Parathyroid adenoma (tissue), 2 donors: ENCODE results near the gene HSD17B8.

Experiments
- H2AFZ ChIP-seq: fragments of 300-600 bp; sonication (generic); one replicate; pipeline ENCODE4 v1.7.0; 2017; ENCODE audit warnings: antibody characterized with exemption, mild to moderate bottlenecking
- H3K27ac ChIP-seq: fragments of 300-600 bp; sonication (generic); one replicate; pipeline ENCODE4 v1.7.0; 2017
- H3K27me3 ChIP-seq: fragments of 300-600 bp; sonication (generic); one replicate; pipeline ENCODE4 v1.7.0; 2017; ENCODE audit warnings: low read length; ENCODE audit not compliant: control insufficient read depth, insufficient read depth
- H3K36me3 ChIP-seq: fragments of 300-600 bp; sonication (generic); one replicate; pipeline ENCODE4 v1.7.0; 2017; ENCODE audit warnings: low read length; ENCODE audit not compliant: control insufficient read depth, insufficient read depth
- H3K4me1 ChIP-seq: fragments of 300-600 bp; sonication (generic); one replicate; pipeline ENCODE4 v1.7.0; 2017; ENCODE audit warnings: control low read depth
- H3K4me2 ChIP-seq: fragments of 300-600 bp; sonication (generic); one replicate; pipeline ENCODE4 v1.7.0; 2017; ENCODE audit warnings: low read length
- H3K4me3 ChIP-seq: fragments of 300-600 bp; sonication (generic); one replicate; pipeline ENCODE4 v1.7.0; 2017; ENCODE audit warnings: low read depth, low read length
- H3K79me2 ChIP-seq: fragments of 300-600 bp; sonication (generic); one replicate; pipeline ENCODE4 v1.7.0; 2017; ENCODE audit warnings: control low read depth
- H3K9ac ChIP-seq: fragments of 300-600 bp; sonication (generic); one replicate; pipeline ENCODE4 v1.7.0; 2017; ENCODE audit warnings: mild to moderate bottlenecking
- H3K9me3 ChIP-seq: fragments of 300-600 bp; sonication (generic); one replicate; pipeline ENCODE4 v1.7.0; 2017; ENCODE audit warnings: low read length; ENCODE audit not compliant: control insufficient read depth
- TF ChIP-seq, protein P1 (sequence below): fragments of 300-600 bp; sonication (generic); IDR thresholded peaks from one replicate; pipeline ENCODE4 v1.7.0; 2017; ENCODE audit warnings: antibody characterized with exemption, mild to moderate bottlenecking
- donor health status: primary hyperparathyroidism.

Gene HSD17B8

DNA sequence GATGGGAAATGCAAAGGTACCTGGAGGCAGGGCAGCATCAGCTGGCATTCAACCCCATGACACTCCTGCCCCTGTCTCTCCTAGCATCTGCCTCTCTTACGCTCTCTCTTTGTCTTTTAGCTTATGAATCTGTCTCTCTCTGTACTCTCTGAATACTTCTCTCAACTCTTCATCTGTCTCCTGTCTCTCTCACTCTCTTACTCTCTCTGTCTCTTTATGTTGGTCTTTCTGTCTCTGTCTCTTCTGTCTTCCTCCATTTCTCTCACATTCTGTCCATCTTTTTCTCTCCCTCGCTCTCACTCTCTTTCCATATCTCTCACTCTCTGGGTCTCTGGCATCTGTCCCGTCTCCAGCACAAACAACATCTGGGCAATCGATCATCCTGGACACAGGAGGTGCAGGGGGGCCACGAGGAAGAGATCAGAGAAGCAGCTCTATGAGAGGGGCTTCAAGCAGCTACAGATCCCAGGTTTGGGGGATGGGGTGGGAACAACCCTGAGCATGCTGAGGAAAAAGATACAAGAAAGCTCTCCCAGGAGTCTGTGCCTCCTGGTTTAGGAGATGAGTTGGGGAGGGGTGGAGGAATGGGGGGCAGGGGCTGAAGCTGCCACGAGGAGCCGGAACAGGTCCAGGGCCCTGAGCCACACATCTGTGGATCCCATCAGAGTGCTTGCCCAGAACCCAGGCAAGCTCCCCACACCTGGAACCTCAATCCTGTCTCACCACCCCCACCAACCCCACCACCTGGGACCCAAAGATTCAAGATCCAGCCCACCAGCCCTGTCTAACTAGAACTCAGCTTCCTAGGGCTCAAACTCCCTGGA lies 14.6 kb upstream of the HSD17B8 start:
- Histone ChIP-seq H3K4me1 (peaks cover 22% of the 10 kb centered on the region), H3K27me3 (no peaks in the 10 kb centered on the region), H3K4me2 (no peak overlapping the region), H3K4me3 (no peak overlapping the region), H3K9me3 (no peaks in the 10 kb centered on the region), H3K9ac (no peak overlapping the region), H2AFZ (no peak overlapping the region), H3K27ac (no peak overlapping the region), H3K79me2 (no peaks in the 10 kb centered on the region), H3K36me3 (no peaks in the 10 kb centered on the region)
- TF ChIP-seq, protein P1, sequence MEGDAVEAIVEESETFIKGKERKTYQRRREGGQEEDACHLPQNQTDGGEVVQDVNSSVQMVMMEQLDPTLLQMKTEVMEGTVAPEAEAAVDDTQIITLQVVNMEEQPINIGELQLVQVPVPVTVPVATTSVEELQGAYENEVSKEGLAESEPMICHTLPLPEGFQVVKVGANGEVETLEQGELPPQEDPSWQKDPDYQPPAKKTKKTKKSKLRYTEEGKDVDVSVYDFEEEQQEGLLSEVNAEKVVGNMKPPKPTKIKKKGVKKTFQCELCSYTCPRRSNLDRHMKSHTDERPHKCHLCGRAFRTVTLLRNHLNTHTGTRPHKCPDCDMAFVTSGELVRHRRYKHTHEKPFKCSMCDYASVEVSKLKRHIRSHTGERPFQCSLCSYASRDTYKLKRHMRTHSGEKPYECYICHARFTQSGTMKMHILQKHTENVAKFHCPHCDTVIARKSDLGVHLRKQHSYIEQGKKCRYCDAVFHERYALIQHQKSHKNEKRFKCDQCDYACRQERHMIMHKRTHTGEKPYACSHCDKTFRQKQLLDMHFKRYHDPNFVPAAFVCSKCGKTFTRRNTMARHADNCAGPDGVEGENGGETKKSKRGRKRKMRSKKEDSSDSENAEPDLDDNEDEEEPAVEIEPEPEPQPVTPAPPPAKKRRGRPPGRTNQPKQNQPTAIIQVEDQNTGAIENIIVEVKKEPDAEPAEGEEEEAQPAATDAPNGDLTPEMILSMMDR: no peak

DNA sequence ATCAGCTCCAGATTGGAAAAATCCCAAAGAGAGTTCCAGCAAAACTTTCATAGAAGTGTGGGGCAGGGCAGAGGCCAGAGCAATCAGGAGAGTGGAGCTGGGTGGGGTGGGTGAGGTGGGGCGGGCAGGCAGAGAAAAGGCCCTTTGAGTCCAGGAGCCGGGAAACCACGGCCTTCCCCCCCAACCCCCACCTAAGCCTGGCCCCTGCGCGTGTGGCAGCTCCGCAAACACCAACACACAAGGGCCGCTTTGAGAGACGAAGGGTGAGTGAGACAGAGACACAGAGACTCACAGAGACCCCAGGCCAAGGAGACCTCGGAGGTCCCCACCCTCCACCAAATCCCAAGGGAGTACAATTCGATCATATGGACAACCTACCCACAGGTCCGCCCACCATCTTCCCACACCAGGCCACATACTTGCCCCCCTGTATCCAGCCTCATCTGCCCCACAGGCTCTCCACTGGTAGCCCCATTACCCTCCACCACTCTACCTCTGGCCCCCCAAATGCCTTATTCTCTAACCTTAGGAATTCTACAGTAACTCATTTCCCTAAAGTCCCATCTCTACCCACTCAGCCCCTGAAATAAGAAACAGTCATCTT lies 13.8 kb upstream of the HSD17B8 start:
- Histone ChIP-seq H3K4me2 (peak overlapping the region; percentile 25), H3K36me3 (no peaks in the 10 kb centered on the region), H3K79me2 (no peaks in the 10 kb centered on the region), H3K27ac (no peak overlapping the region), H3K27me3 (no peaks in the 10 kb centered on the region), H3K4me3 (no peak overlapping the region), H3K9ac (no peak overlapping the region), H3K4me1 (peaks cover 22% of the 10 kb centered on the region), H3K9me3 (no peaks in the 10 kb centered on the region), H2AFZ (no peak overlapping the region)
- TF ChIP-seq, protein P1: no peak

DNA sequence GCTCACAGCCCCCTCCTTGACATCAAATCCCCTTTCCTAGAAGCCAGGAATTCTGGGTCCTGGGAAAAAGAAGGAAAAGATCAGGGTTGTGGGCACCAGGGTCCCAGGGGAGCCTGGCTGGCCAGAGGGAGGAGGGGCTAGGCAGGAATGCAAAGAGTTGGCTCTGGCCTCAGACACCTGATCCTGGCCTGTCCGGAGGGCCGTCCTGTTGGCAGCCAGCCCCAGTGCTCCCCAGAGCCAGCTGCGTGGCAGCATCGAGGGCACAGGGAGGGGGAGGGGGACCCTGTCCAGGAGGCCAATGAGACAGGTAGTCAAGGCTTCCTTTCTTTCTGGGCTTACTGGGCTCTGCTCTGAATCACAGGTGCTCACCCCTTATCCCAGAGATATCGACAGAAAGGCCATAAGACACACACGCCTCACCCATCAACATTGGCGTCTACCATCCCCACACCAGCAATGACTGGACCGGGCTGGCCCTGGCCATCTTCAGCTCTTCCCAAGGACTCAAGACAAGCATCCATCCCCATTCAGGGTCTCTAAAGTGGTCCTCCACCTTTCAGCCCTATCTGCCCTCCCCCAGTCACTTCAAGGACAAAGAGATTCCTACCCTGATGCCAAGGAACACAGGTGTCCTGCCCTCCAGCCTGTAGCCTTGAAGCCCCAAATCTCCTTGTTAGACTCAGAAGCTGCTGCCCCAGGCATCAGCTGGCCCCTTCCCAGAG lies 12.9 kb upstream of the HSD17B8 start:
- no peaks in the 10 kb centered on the region for H3K36me3 ChIP-seq
- H3K27ac ChIP-seq: peak overlapping the region; percentile 50

DNA sequence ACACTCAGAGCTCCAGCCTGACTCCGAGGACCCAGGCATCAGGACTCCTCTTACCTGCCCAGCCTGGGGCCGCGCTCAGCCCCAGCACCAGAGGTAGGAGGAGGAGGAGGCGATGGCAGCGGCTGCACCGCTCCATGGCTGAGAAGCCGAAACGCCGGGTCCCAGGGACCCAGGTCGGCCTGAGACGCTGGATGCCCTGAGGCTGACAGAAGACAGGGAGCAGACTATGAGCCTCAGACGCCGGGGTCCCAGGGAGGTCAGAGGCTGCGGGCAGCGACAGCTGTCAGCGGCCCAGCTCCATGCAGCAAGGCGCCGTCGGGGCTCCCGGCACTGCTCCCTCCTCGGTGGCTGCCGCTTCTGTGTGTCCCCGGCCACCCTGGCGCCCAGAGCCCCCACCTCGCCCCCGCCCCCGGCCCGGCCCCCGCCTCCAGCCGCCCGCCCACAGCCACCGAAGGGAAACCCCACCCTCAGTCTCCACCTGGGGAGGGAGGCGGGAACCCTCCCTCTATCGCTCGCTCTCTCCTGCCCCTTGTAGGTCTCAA lies 12.3 kb upstream of the HSD17B8 start, which contains the start of gene COL11A2:
Gene COL11A2, minus strand, starts transcription at position 363 of the 542 bp plus-strand sequence. Its CDS starts 227 bp downstream, at position 136.
- peaks cover 23% of the 10 kb centered on the region for H3K4me1 ChIP-seq
- no peaks in the 10 kb centered on the region for H3K27me3 ChIP-seq
- H3K9ac ChIP-seq: no peak within 1 kb of the TSS
- no peaks in the 10 kb centered on the region for H3K79me2 ChIP-seq
- H3K4me2 ChIP-seq: peak within 1 kb of the TSS; percentile 39
- peak within 1 kb of the TSS; percentile 50 for H3K27ac ChIP-seq
- H3K36me3 ChIP-seq: no peaks in the 10 kb centered on the region
- no peak within 1 kb of the TSS for H3K4me3 ChIP-seq
- H3K9me3 ChIP-seq: no peaks in the 10 kb centered on the region
- TF ChIP-seq, protein P1: no peak
- H2AFZ ChIP-seq: peak within 1 kb of the TSS; percentile 79

More for the DNA sequence above, 12.9 kb upstream of the HSD17B8 start:
- no peaks in the 10 kb centered on the region for H3K27me3 ChIP-seq
- H3K79me2 ChIP-seq: no peaks in the 10 kb centered on the region
- peaks cover 22% of the 10 kb centered on the region for H3K4me1 ChIP-seq
- peak overlapping the region; percentile 25 for H3K4me2 ChIP-seq
- no peak overlapping the region for H3K4me3 ChIP-seq
- TF ChIP-seq, protein P1: no peak
- H3K9me3 ChIP-seq: no peaks in the 10 kb centered on the region
- H3K9ac ChIP-seq: no peak overlapping the region
- H2AFZ ChIP-seq: peak overlapping the region; percentile 53
